Activated B cell treated with CpG ODN at 0.5 μM for 24 hours (primary cell): ENCODE measurements around the gene BRME1. TPM values are rescaled to one million over a fixed set of nuclear protein-coding genes. Genes with fewer than 3 reads are reported as not detected.

Experiments used
- ATAC-seq: fragments of 200-7000 bp; cut with Tn5 transposase; one replicate; pipeline ENCODE4 v1.10.0; 2021; ENCODE audit warnings: low read depth, mild to moderate bottlenecking, moderate library complexity
- CTCF ChIA-PET: fragments of 350-600 bp; sonication (Branson Sonifier 250); formaldehyde crosslinking; loops from one replicate; lab custom pipeline; 2021; ENCODE audit warnings: antibody characterized with exemption; lab: Charles Lee
- POLR2A ChIA-PET: fragments of 350-600 bp; sonication (Branson Sonifier 250); formaldehyde crosslinking; loops from one replicate; lab custom pipeline; 2021; ENCODE audit warnings: antibody characterized with exemption; lab: Charles Lee
- DNase-seq: peaks from one replicate; pipeline ENCODE4 v3.0.0; 2022
- H3K27ac Mint-ChIP-seq: one replicate; pipeline ENCODE4 v1.8.0; 2020; ENCODE audit warnings: mixed read lengths
- H3K27me3 Mint-ChIP-seq: one replicate; pipeline ENCODE4 v1.8.0; 2021; ENCODE audit warnings: mixed read lengths
- H3K36me3 Mint-ChIP-seq: one replicate; pipeline ENCODE4 v1.8.0; 2021; ENCODE audit warnings: low read depth, mixed read lengths
- H3K4me1 Mint-ChIP-seq: one replicate; pipeline ENCODE4 v1.8.0; 2021; ENCODE audit warnings: mixed read lengths
- H3K4me3 Mint-ChIP-seq: one replicate; pipeline ENCODE4 v1.8.0; 2020; ENCODE audit warnings: mild to moderate bottlenecking, mixed read lengths
- H3K9me3 Mint-ChIP-seq: one replicate; pipeline ENCODE4 v1.8.0; 2020; ENCODE audit warnings: mixed read lengths
- intact Hi-C: fragments of 100-400 bp; cut with micrococcal nuclease; formaldehyde crosslinking; loops from one replicate; pipeline ENCODE4 v1.15.1; 2024
- total RNA-seq: library from RNA; stranded (reverse); gene quantifications from 2 replicates; pipeline ENCODE4 v1.2.3, GENCODE V29; 2022
- TF ChIP-seq, protein P1 (sequence below): fragments of 200-600 bp; IDR thresholded peaks from one replicate; pipeline ENCODE4 v1.8.0; 2022; ENCODE audit warnings: antibody characterized with exemption, mild to moderate bottlenecking

BRME1 gene
- total RNA-seq, 1 donor from 2014 or later = 2.0 TPM

DNA sequence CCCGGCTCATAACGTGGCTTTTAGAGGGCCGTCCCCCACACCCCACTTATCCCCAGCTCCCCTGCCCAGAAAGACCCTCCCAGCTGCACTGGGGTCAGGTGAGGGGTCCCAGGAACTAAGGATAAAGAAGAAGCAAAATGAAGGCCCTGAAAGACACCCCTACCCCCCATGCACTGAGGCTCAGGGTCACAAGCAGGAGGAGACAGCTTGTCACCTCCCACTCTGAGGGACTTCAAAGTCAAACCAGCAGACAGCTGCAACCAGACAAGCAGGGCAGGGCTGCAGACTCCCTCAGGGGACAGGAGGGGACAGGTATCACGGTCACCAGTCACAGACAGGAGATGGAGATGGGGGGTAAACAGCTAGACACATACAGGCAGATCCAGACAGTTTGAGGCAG is 35.0 kb downstream of the BRME1 start:
- Mint-ChIP-seq H3K36me3 (no peaks in the 10 kb centered on the region), H3K9me3 (no peaks in the 10 kb centered on the region), H3K27ac (no peak overlapping the region), H3K27me3 (peaks cover 29% of the 10 kb centered on the region), H3K4me3 (no peak overlapping the region), H3K4me1 (peaks cover 11% of the 10 kb centered on the region)
- ATAC-seq = no peak
- ChIA-PET POLR2A (no interaction called here), CTCF (interaction anchor here (1.7 kb wide), 1 partner anchor 201 kb away, joined by 5 read pairs; no protein-coding TSS in a partner anchor)
- intact Hi-C loops = no loop called here
- no peak for DNase-seq
- TF ChIP-seq, protein P1, sequence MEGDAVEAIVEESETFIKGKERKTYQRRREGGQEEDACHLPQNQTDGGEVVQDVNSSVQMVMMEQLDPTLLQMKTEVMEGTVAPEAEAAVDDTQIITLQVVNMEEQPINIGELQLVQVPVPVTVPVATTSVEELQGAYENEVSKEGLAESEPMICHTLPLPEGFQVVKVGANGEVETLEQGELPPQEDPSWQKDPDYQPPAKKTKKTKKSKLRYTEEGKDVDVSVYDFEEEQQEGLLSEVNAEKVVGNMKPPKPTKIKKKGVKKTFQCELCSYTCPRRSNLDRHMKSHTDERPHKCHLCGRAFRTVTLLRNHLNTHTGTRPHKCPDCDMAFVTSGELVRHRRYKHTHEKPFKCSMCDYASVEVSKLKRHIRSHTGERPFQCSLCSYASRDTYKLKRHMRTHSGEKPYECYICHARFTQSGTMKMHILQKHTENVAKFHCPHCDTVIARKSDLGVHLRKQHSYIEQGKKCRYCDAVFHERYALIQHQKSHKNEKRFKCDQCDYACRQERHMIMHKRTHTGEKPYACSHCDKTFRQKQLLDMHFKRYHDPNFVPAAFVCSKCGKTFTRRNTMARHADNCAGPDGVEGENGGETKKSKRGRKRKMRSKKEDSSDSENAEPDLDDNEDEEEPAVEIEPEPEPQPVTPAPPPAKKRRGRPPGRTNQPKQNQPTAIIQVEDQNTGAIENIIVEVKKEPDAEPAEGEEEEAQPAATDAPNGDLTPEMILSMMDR = no peak

- Mint-ChIP-seq H3K9me3 (no peaks in the 10 kb centered on the region), H3K36me3 (no peaks in the 10 kb centered on the region), H3K27me3 (peaks cover 33% of the 10 kb centered on the region), H3K4me1 (peaks cover 16% of the 10 kb centered on the region), H3K27ac (no peak overlapping the region), H3K4me3 (no peak overlapping the region)
- ChIA-PET POLR2A (no interaction called here), CTCF (no interaction called here)
- TF ChIP-seq, protein P1 = no peak
- intact Hi-C loops = no loop called here
- ATAC-seq (no peak), DNase-seq (no peak)
These were observed 36.6 kb downstream of the BRME1 start for GRCh38 chr19:13869281-13869680.

GRCh38 chr19:13868663-13869062 is 37.3 kb downstream of the BRME1 start:
- Mint-ChIP-seq H3K27me3 (peaks cover 37% of the 10 kb centered on the region), H3K4me1 (peaks cover 19% of the 10 kb centered on the region)
- POLR2A ChIA-PET = no interaction called here

DNA sequence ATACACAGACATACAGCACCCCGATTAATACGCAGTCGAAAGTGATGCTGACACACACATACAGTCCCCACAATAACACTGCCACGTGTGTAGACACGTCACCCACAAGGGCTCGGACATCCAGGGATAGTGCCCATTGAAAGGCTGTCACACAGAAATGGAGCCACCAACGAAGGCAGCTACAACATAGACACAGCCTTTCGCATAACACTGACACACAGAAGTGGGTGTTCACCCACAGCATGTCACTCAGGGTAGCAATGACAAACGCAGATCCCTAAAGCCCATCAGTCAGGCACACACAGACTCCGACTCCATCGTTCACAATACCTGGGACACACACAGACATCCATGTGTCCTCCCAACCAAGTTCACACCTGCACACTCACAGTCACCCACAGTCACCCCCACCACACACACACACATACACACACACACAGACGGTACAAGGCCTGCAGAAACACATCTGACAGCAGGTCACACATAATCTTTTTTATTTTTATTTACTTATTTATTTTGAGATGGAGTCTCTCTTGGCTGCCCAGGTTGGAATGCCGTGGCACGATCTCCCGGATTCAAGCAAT is 39.4 kb downstream of the BRME1 start:
- Mint-ChIP-seq H3K4me1 (peaks cover 19% of the 10 kb centered on the region), H3K36me3 (no peaks in the 10 kb centered on the region), H3K4me3 (peak overlapping the region; percentile 70), H3K27me3 (peaks cover 38% of the 10 kb centered on the region), H3K27ac (no peak overlapping the region), H3K9me3 (no peaks in the 10 kb centered on the region)
- DNase-seq = no peak
- ChIA-PET POLR2A (interaction anchor here (0.7 to 1.5 kb wide), 4 partner anchors 27 to 119 kb away, joined by 3 read pairs; partner anchors contain the start of gene C19orf53), CTCF (interaction anchor here (1.4 kb wide), 1 partner anchor 83 kb away, joined by 3 read pairs; no protein-coding TSS in a partner anchor)
- TF ChIP-seq, protein P1 = no peak
- intact Hi-C loops = no loop called here
- no peak for ATAC-seq

More at GRCh38 chr19:13868663-13869062, 37.3 kb downstream of the BRME1 start:
- ATAC-seq (no peak), DNase-seq (no peak)
- CTCF ChIA-PET = no interaction called here
- Mint-ChIP-seq H3K4me3 (no peak overlapping the region), H3K27ac (no peak overlapping the region), H3K36me3 (no peaks in the 10 kb centered on the region), H3K9me3 (no peaks in the 10 kb centered on the region)
- intact Hi-C loops = no loop called here
- TF ChIP-seq, protein P1 = no peak

- intact Hi-C loops = no loop called here
- ChIA-PET POLR2A (interaction anchor here (0.6 to 1.5 kb wide), 7 partner anchors 26 to 259 kb away, joined by 3 to 5 read pairs (median 3); partner anchors contain the start of gene C19orf53), CTCF (interaction anchor here (1.4 kb wide), 1 partner anchor 82 kb away, joined by 3 read pairs; no protein-coding TSS in a partner anchor)
- H3K9me3 Mint-ChIP-seq = no peaks in the 10 kb centered on the region
- no peak overlapping the region for H3K27ac Mint-ChIP-seq
- peaks cover 35% of the 10 kb centered on the region for H3K27me3 Mint-ChIP-seq
- peak; percentile 32 for DNase-seq
- no peak for ATAC-seq
- H3K4me1 Mint-ChIP-seq = peaks cover 26% of the 10 kb centered on the region
- TF ChIP-seq, protein P1 = no peak
- no peaks in the 10 kb centered on the region for H3K36me3 Mint-ChIP-seq
- peak overlapping the region; percentile 70 for H3K4me3 Mint-ChIP-seq
These were observed 40.1 kb downstream of the BRME1 start for GRCh38 chr19:13865571-13866462.
